ENCODE results near the gene CD99L2. TPM values are rescaled to one million over a fixed set of nuclear protein-coding genes. Genes with fewer than 3 reads are reported as not detected.

CD99L2 gene
- total RNA-seq, 4 donors from 2014 or later = 12.3 to 22.4 (median 16.5) TPM

DNA sequence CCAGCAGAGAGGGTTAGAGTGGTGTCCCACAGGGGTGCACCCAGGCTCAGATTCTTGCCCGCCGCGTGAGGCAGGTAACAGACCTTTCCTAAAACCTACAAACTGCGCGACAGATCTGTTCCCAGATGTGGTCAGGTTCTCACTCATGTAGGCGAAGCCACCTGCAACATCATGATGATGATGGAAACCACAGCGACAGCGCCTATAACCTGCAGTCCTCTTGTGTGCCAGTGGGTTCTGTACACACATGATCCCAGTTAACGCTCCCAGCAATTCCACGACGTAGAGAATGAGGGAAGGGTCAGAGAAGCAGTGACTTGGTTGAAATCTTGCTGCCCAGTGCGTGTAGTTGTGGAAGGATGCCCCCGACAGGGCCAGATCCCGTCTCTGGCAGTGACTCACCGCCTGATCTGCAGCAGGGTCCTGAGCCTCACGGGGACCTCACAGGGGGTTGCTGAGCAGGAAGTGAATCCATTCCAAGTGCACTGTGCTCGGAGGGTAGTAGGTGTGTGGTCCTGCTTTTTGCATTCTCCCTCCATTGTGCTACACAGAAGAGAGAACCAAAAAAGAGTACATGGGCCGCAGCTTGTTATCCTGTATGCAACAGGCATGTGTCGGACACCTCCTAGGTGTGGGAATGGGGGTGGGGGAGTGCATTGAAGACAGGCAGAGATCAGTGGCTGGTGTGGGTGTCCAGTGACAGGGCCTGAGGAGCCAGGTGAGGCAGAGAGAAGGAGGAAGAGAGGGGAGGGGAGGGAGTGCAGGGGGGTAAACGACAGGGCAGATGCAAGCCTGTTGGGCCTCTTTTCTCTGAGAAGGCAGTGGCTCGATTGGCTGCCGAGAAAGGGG is 138.7 kb downstream of the CD99L2 start:
- DNase-seq = no peak
- TF ChIP-seq POLR2AphosphoS5 (IDR thresholded peaks at IDR 0.05) (no peak), POLR2A (IDR thresholded peaks at IDR 0.05) (no peak), EP300 (IDR thresholded peaks at IDR 0.05; ENCODE audit: low read depth) (no peak)
- TF ChIP-seq, protein P1, sequence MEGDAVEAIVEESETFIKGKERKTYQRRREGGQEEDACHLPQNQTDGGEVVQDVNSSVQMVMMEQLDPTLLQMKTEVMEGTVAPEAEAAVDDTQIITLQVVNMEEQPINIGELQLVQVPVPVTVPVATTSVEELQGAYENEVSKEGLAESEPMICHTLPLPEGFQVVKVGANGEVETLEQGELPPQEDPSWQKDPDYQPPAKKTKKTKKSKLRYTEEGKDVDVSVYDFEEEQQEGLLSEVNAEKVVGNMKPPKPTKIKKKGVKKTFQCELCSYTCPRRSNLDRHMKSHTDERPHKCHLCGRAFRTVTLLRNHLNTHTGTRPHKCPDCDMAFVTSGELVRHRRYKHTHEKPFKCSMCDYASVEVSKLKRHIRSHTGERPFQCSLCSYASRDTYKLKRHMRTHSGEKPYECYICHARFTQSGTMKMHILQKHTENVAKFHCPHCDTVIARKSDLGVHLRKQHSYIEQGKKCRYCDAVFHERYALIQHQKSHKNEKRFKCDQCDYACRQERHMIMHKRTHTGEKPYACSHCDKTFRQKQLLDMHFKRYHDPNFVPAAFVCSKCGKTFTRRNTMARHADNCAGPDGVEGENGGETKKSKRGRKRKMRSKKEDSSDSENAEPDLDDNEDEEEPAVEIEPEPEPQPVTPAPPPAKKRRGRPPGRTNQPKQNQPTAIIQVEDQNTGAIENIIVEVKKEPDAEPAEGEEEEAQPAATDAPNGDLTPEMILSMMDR (IDR thresholded peaks at IDR 0.05) = no peak
- Histone ChIP-seq H3K4me3 (no peak overlapping the region), H3K27me3 (no peaks in the 10 kb centered on the region), H3K36me3 (no peaks in the 10 kb centered on the region), H3K27ac (no peak overlapping the region), H3K9me3 (no peaks in the 10 kb centered on the region), H3K4me1 (no peaks in the 10 kb centered on the region)
- WGBS, 2 donors (ENCODE audit: low coverage in 1 of 2) = 85% methylated on average over 22 of the region's 22 CpGs; no CpG with 5 or more reads in 1 of the 2 donors
- in situ Hi-C loops (cut with MboI; ENCODE audit: low pct_ligation_motif_present in 1 of 4, low pct_unique_long_range_greater_than_20kb in 1 of 4, low sequenced_read_pairs in 3 of 4) (no loop called here), intact Hi-C loops (cut with DNase I; ENCODE audit: low total_unique reads) (no loop called here)

DNA sequence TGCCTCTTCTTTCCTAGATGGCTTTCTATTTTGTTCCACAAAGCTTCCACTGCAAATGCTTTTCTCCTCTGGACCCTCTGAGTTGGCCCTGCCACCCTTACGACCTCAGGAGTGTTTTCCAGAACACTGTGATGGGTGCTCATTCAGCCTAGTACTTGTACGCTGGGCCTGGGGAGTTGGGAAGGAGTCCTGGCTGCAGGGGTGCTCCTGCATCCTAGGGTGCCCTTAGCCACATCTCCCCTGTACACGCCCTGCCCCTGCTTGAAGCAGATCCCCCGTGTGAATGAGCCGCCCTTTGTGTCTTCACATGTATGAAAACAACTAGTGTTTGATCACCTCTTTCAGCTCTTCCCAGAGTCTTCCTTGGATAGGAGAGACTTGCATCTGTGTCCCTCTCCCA is 141.1 kb downstream of the CD99L2 start:
- Histone ChIP-seq H3K4me1 (no peaks in the 10 kb centered on the region), H3K27me3 (no peaks in the 10 kb centered on the region), H3K36me3 (no peaks in the 10 kb centered on the region), H3K27ac (no peak overlapping the region), H3K9me3 (no peaks in the 10 kb centered on the region), H3K4me3 (no peak overlapping the region)
- intact Hi-C loops (cut with DNase I; ENCODE audit: low total_unique reads) = no loop called here
- in situ Hi-C loops (cut with MboI; ENCODE audit: low pct_ligation_motif_present in 1 of 4, low pct_unique_long_range_greater_than_20kb in 1 of 4, low sequenced_read_pairs in 3 of 4) = no loop called here
- WGBS, 2 donors (ENCODE audit: low coverage in 1 of 2) = 86% methylated on average over 5 of the region's 5 CpGs; no CpG with 5 or more reads in 1 of the 2 donors
- DNase-seq = no peak
- TF ChIP-seq EP300 (IDR thresholded peaks at IDR 0.05; ENCODE audit: low read depth) (no peak), POLR2A (IDR thresholded peaks at IDR 0.05) (no peak), POLR2AphosphoS5 (IDR thresholded peaks at IDR 0.05) (no peak)
- TF ChIP-seq, protein P1 (IDR thresholded peaks at IDR 0.05) = no peak

DNA sequence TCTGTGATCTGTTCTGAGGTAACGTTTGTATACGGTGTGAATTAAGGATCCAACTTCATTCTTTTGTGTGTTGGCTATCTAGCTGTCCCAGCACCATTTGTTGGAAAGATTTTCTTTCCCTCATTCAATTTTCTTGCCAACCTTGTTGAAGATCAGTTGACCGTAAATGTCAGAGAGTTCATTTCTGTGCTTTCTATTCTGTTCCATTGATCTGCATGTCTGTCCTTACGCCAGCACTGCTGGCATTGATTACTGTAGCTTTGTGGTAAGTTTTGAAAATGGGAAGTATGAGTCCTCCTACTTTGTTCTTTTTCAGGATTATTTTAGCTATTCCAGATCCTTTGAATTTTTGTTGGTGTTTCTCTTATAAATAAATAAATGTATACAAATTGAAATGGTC is 144.5 kb downstream of the CD99L2 start:
- in situ Hi-C loops (cut with MboI; ENCODE audit: low pct_ligation_motif_present in 1 of 4, low pct_unique_long_range_greater_than_20kb in 1 of 4, low sequenced_read_pairs in 3 of 4) = no loop called here

DNA sequence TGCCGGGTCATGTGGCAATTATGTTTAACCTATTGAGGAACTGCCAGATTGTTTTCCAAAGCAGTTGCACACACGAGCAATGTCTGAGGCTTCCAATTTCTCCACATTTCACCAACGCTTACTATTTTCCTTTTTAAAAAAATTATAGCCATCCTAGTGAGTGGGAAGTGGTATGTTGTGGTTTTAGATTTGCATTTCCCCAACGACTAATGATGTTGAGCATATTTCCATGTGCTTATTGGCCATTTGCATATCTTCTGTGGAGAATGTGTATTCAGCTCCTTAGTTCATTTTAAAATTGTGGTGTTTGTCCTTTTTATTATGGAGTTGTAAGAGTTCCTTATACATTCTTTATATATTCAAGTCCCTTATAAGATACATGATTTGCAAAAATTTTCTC is 145.1 kb downstream of the CD99L2 start:
- WGBS, 2 donors (ENCODE audit: low coverage in 1 of 2) = 75% methylated on average over 4 of the region's 4 CpGs; no CpG with 5 or more reads in 1 of the 2 donors
- TF ChIP-seq POLR2AphosphoS5 (IDR thresholded peaks at IDR 0.05) (no peak), POLR2A (IDR thresholded peaks at IDR 0.05) (no peak), EP300 (IDR thresholded peaks at IDR 0.05; ENCODE audit: low read depth) (no peak)
- TF ChIP-seq, protein P1 (IDR thresholded peaks at IDR 0.05) = no peak
- no peaks in the 10 kb centered on the region for H3K27me3 ChIP-seq
- no peak overlapping the region for H3K27ac ChIP-seq
- no peaks in the 10 kb centered on the region for H3K4me1 ChIP-seq
- H3K36me3 ChIP-seq = no peaks in the 10 kb centered on the region
- H3K4me3 ChIP-seq = no peak overlapping the region
- in situ Hi-C loops (cut with MboI; ENCODE audit: low pct_ligation_motif_present in 1 of 4, low pct_unique_long_range_greater_than_20kb in 1 of 4, low sequenced_read_pairs in 3 of 4) (no loop called here), intact Hi-C loops (cut with DNase I; ENCODE audit: low total_unique reads) (no loop called here)
- no peak for DNase-seq
- H3K9me3 ChIP-seq = no peaks in the 10 kb centered on the region

More for the DNA sequence above, 144.5 kb downstream of the CD99L2 start:
- H3K4me3 ChIP-seq = no peak overlapping the region
- no peak for TF ChIP-seq POLR2AphosphoS5 (IDR thresholded peaks at IDR 0.05)
- no peaks in the 10 kb centered on the region for H3K4me1 ChIP-seq
- no peaks in the 10 kb centered on the region for H3K9me3 ChIP-seq
- H3K36me3 ChIP-seq = no peaks in the 10 kb centered on the region
- no peaks in the 10 kb centered on the region for H3K27me3 ChIP-seq
- intact Hi-C loops (cut with DNase I; ENCODE audit: low total_unique reads) = no loop called here
- WGBS, 2 donors (ENCODE audit: low coverage in 1 of 2) = 91 to 92% methylated on average over 4 of the region's 4 CpGs
- H3K27ac ChIP-seq = no peak overlapping the region
- DNase-seq = no peak
